ENCODE measurements around the gene DBNDD1.

DBNDD1 gene

DNA sequence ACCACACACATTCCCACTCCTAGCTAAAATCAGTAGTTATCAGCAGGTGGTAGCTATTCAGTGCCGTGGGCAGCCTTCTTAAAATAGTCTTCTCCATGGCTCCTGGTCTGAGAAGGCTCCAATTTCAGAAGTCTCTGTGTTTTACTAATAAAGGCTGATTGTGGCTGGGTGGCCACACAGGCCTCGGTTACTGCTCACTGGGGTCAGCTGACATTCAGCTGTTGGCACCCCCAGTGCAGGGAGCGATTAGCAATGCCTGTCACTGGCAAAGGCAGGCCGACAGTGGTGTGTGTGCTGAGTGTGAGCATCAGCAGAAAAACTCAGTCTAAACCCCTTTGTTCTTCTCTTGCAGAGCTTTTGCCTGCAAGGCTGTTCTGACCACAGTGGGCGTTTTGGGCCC is 16.6 kb upstream of the DBNDD1 start:
- DNase-seq (ENCODE audit: low read depth), result no peak

DNA sequence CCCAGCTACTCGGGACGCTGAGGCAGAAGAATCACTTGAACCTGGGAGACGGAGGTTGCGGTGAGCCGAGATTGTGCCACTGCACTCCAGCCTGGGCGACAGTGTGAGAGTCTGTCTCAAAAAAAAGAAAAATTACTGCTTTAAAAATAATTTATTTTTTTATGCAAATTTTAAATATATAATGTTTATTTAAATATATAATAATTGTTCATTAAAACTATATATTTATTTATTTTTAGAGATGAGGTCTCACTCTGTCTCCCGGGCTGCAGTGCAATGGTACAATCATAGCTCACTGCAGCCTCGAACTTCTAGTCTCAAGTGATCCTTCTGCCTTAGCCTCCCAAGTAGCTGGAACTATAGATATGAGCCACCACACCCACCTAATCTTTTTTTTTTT is 15.2 kb upstream of the DBNDD1 start:
- DNase-seq (ENCODE audit: low read depth), result no peak

GRCh38 chr16:90033387-90033786 is 14.1 kb upstream of the DBNDD1 start:
- DNase-seq (ENCODE audit: low read depth), result no peak

GRCh38 chr16:90032674-90033331 is 13.5 kb upstream of the DBNDD1 start:
- DNase-seq (ENCODE audit: low read depth), result no peak

DNA sequence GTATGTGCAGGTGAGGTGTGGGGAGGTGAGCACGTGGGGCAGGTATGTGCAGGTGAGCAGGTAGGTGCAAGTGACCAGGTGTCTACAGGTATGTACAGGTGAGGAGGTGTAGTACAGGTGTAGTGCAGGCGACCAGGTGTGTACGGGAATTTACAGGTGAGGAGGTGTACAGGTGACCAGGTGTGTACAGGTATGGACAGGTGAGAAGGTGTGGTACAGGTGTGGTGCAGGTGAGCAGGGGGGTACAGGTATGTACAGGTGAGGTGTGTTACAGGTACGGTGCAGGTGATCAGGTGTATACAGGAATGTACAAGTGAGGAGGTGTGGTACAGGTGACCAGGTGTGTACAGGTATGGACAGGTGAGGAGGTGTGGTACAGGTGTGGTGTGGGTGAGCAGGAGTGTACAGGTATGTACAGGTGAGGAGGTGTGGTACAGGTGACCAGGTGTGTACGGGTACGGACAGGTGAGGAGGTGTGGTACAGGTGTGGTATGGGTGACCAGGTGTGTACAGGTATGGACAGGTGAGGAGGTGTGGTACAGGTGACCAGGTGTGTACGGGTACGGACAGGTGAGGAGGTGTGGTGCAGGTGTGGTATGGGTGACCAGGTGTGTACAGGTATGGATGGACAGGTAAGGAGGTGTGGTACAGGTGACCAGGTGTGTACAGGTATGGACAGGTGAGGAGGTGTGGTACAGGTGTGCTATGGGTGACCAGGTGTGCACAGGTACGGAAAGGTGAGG is 12.8 kb upstream of the DBNDD1 start:
- no peak for DNase-seq (ENCODE audit: low read depth)

- DNase-seq (ENCODE audit: low read depth), result no peak
Measured at GRCh38 chr16:90031186-90031930, 12.1 kb upstream of the DBNDD1 start.

GRCh38 chr16:90028985-90029384 is 9.7 kb upstream of the DBNDD1 start:
- DNase-seq (ENCODE audit: low read depth), result no peak

DNA sequence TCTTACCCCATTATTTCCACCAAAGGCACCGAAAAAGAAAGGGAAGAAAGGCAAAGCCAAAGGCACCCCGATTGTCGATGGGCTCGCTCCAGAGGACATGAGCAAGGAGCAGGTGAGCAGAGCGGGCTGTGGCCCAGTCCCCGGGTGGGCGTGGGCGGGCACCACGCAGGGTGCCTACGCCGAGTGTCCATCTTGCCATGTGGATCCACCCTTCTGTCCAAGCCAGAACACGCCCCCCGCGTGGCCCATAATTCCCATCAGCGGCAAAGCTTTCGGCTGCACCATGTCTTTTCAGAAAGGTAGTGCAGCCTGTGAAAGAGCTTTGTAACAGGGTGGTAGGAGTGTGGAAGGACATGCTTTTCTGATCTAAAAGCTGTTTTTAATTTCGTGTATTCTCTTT is 8.4 kb upstream of the DBNDD1 start:
- no peak for DNase-seq (ENCODE audit: low read depth)

- DNase-seq (ENCODE audit: low read depth), result no peak
Measured at GRCh38 chr16:90026135-90026534, 6.9 kb upstream of the DBNDD1 start.

DNA sequence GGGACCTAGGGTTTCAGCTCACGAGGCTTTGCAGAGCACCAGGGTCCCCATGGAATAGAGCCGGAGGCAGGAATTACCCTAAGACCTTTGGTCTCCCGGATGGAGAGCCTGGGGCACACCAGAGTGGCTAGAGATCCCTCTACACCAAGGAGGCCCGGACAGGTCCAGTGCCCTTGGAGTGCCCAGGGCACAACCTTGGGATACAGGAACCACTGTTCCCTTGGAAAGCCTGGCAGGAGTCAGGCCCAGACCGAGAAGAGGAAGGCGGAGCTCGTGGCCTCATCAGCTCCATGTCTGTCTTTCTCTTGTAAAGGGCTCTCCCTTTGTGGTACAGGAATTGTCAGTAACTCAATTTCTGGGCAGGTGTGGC is 3.8 kb upstream of the DBNDD1 start:
- no peak for DNase-seq (ENCODE audit: low read depth)

GRCh38 chr16:90022209-90023077 is 3.2 kb upstream of the DBNDD1 start:
- peak; percentile 72 for DNase-seq (ENCODE audit: low read depth)

GRCh38 chr16:90020838-90021382 is 1.7 kb upstream of the DBNDD1 start:
- no peak for DNase-seq (ENCODE audit: low read depth)

- DNase-seq (ENCODE audit: low read depth), result no peak
Measured at GRCh38 chr16:90020260-90020837, 1.1 kb upstream of the DBNDD1 start.

GRCh38 chr16:90019543-90020259 is 445 bp upstream of the DBNDD1 start:
- DNase-seq (ENCODE audit: low read depth), result no peak

DNA sequence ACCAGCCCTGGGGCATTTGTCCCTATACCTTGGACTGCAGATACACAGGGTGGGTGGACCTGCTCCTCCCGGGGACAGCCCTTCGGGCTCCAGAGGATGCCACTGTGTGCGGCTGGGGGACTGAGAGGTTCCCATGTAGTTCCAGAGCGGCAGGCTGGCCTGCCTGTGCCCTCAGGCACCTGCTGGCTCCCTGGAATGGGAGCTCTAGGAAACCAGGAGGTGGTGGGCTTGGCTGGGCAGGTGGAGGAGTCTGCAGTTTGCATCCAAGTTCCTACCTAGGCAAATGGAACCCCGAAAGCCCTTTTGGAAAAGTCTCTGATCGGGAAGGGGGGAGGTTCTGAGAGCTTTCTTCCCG is 982 bp downstream of the DBNDD1 start:
- DNase-seq (ENCODE audit: low read depth), result no peak

- no peak for DNase-seq (ENCODE audit: low read depth)
Measured at GRCh38 chr16:90016339-90016950, 2.8 kb downstream of the DBNDD1 start.

GRCh38 chr16:90015586-90016338 is 3.5 kb downstream of the DBNDD1 start:
- DNase-seq (ENCODE audit: low read depth), result no peak

DNA sequence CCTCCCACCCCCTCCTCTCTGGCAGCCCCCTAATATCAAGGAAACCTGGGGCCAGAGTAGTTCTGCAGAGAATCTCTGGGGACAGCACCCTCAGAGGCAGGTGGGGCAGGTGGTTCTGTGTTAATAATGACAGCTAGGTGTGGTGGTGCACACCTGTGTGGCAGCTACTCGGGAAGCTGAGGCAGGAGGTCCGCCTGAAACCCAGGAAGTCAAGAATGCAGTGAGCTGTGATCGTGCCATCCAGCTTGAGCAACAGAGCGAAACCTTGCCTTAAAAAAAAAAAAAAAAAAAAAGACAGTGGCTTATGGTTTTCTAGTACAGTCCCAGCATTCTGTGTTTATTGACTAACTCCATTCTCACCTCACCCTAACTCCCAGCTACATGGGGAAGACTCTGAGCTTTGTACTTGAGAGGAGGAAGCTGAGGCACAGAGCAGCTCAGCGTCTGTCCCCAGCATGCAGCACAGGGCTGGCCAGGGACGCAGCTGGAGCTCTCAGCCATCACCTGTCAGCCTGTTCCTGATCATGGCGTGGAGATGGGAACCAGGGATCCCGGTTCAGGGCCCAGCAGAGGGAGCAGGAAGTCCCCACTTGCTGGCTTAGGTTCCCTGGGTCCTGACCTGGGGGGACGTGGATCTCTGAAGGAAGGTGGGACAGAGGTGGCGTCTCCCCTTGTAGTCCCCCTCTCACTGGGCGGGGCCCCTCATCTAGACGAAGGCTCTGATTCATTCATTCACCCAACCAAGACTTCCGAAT is 6.1 kb downstream of the DBNDD1 start:
- no peak for DNase-seq (ENCODE audit: low read depth)

DNA sequence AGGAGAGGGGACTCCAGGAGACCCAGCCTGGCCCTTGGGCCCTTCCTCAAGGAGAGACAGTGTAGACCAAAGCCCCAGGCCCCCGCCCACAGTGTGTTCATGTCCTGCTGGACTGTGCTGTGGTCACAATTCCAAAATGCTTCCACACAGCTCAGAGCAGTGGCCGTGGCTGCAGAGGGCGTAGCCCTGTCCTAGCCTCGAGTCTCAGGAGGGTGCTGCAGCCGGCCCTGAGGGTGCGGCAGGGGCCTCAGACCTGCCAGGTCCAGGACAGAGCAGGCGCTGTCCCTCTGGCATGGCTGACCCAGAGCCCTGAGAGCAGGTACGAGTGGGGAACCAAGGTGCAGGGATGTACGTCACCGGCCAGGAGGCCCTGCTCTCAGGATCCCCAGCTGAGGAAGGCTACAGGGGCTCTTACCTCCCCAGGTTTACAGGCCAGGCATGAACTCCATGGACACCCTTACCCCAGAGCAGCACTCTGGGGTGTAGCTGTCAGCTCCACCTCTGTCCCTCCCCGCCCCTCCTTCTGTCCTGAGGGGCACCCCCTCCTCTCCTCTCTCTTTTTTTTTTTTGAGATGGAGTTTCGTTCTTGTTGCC is 7.3 kb downstream of the DBNDD1 start:
- no peak for DNase-seq (ENCODE audit: low read depth)
